ENCODE data around the gene DPP8.

DPP8 gene

DNA sequence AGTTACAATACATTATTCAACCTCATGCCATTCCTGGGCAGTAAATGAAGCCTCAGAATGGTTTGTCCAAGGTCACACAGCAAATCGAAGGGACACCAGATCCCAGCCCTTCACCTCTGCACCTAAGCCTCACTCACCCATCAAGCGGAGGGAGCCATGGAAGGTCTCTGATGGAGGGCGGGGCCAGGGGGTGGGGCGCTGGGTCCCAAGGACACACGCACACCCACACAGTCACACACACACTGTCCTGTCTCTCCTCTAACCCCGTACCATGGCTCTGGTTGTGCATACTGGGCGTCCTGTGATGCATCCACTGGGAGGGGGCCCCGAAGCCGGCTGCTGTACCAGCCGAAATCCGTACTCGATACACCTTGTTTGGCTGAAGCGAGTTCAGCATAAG, 124.4 kb downstream of the DPP8 start:
- H3K36me3 ChIP-seq (ENCODE audit: insufficient read depth, low read length), result no peaks in the 10 kb centered on the region

More for the DNA sequence above, 124.4 kb downstream of the DPP8 start:
- Histone ChIP-seq H3K9ac (ENCODE audit: low read length) (no peak overlapping the region), H3K4me3 (ENCODE audit: low read depth, low read length, poor library complexity, severe bottlenecking) (no peak overlapping the region), H3K27ac (ENCODE audit: low read depth, low read length, poor library complexity, severe bottlenecking) (no peak overlapping the region), H3K9me2 (ENCODE audit: low read depth, low read length) (no peaks in the 10 kb centered on the region), H3F3A (ENCODE audit: insufficient read depth, low read length) (no peaks in the 10 kb centered on the region), H3K9me3 (ENCODE audit: low read length) (no peaks in the 10 kb centered on the region), H3K27me3 (ENCODE audit: insufficient read depth, low read length) (no peaks in the 10 kb centered on the region), H2AFZ (ENCODE audit: low read length) (no peak overlapping the region), H4K20me1 (ENCODE audit: insufficient read depth, low read length) (no peaks in the 10 kb centered on the region), H3K79me2 (ENCODE audit: insufficient read depth, low read length) (no peaks in the 10 kb centered on the region), H3K4me1 (ENCODE audit: insufficient read depth, low read length, severe bottlenecking) (no peaks in the 10 kb centered on the region), H3K4me2 (ENCODE audit: low read length) (no peak overlapping the region)
- TF ChIP-seq EZH2 (IDR thresholded peaks at IDR 0.05; ENCODE audit: borderline replicate concordance, low read length), result no peak
- TF ChIP-seq, protein P1, sequence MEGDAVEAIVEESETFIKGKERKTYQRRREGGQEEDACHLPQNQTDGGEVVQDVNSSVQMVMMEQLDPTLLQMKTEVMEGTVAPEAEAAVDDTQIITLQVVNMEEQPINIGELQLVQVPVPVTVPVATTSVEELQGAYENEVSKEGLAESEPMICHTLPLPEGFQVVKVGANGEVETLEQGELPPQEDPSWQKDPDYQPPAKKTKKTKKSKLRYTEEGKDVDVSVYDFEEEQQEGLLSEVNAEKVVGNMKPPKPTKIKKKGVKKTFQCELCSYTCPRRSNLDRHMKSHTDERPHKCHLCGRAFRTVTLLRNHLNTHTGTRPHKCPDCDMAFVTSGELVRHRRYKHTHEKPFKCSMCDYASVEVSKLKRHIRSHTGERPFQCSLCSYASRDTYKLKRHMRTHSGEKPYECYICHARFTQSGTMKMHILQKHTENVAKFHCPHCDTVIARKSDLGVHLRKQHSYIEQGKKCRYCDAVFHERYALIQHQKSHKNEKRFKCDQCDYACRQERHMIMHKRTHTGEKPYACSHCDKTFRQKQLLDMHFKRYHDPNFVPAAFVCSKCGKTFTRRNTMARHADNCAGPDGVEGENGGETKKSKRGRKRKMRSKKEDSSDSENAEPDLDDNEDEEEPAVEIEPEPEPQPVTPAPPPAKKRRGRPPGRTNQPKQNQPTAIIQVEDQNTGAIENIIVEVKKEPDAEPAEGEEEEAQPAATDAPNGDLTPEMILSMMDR (IDR thresholded peaks at IDR 0.05; ENCODE audit: low read length), result no peak

Measured in OCI-LY1 (cell line).